GM12872 (cell line): Measurements from ENCODE around the gene CHCHD10.

ENCODE experiments used
- CTCF ChIP-seq: IDR thresholded peaks from 3 replicates; pipeline ENCODE4 v1.5.1; 2011; ENCODE audit warnings: low read depth, mild to moderate bottlenecking, low read length, moderate library complexity; ENCODE audit not compliant: insufficient read depth

Gene CHCHD10

DNA sequence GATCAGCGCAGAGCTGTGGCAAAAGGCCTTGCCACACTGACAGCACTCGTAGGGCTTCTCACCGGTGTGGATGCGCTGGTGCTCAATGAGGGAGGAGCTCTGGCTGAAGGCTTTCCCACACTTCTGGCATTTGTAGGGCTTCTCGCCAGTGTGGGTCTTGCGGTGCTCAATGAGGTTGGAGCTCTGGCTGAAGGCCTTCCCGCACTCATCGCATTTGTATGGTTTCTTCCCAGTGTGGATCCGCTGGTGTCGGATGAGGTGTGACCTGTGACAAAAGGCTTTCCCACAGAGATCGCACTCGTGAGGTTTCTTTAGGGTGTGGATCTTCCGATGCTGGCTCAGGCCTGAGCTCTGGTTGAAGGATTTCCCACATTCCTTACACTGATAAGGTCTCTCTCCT lies 23.8 kb downstream of the CHCHD10 start:
- TF ChIP-seq CTCF: no peak

DNA sequence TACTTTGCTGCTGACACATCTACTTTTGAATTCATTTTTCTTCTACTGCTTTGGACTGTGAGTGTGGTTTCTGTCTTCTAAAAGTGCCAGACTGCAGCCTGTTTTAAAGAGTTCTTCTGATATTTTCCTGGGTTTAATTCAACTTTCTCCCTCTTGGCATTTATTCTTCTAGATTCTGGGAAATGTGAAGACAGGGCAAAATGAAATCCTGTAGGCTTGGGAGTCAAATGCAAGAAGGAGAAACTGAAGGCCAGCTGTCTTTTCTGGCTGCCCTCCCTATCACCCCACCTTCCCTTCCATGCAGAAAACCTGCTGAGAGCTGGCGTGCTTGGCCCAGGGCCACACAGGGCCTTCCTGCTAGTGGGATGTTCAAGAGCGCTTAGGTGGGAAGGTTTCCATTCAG lies 24.5 kb downstream of the CHCHD10 start:
- TF ChIP-seq CTCF: no peak

GRCh38 chr22:23742505-23743264 lies 25.1 kb downstream of the CHCHD10 start:
- TF ChIP-seq CTCF: no peak

GRCh38 chr22:23737696-23738095 lies 30.1 kb downstream of the CHCHD10 start:
- no peak for TF ChIP-seq CTCF

GRCh38 chr22:23722724-23723123 lies 45.0 kb downstream of the CHCHD10 start:
- TF ChIP-seq CTCF: no peak

DNA sequence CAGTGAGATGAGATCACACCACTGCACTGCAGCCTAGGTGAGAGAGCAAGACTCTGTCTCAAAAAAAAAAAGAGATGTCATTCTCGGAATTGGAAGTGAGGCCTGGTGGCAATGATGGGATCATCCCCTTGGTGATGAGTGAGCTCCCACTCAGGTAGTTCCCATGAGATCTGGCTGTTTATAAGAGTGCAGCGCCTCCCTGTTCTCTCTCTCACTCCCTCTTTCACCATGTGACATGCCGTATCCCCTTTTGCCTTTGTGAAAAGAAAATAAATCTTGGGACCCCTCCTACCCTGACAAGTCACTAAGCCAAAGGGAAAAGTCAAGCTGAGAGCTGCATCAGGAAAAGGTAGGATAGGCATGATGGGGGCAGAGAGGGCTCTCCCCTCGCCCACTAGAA lies 45.6 kb downstream of the CHCHD10 start:
- no peak for TF ChIP-seq CTCF

DNA sequence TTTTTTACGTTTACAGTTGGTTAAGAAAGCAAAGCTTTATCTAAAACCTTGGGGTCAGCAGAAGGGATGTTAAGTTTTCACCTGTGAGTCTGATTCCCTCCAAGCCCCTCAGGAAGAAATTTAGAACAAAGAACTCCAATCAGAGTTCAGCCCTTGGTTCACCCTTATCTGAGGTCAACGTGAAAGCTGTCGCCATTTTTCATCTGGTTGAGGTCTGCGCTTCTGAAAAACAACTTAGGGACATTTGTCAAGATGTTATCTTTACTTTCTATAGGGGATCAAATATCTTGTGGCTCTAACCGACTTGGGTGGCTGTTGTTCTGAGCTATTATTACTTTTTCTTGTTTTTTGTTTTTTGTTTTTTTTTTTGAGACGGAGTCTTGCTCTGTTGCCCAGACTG lies 46.9 kb downstream of the CHCHD10 start:
- TF ChIP-seq CTCF: no peak
